Naive B cell (primary cell): ENCODE results near the gene PPP2R1B. TPM values are rescaled to one million over a fixed set of nuclear protein-coding genes. Genes with fewer than 3 reads are reported as not detected.

ENCODE experiments used
- ATAC-seq, 2 donors: fragments of 150-1000 bp; cut with Tn5 transposase; 2 replicates each; pipeline ENCODE4 v1.10.0; 2021; ENCODE audit warnings: low read depth in 2 of 2, mild to moderate bottlenecking in 2 of 2, moderate library complexity in 2 of 2
- DNase-seq: peaks from one replicate; pipeline ENCODE4 v3.0.0; 2022
- H3K27ac Mint-ChIP-seq, 6 donors: one replicate each; pipeline ENCODE4 v1.8.0; 2020 to 2022; ENCODE audit warnings: mild to moderate bottlenecking in 6 of 6, mixed read lengths in 6 of 6, moderate library complexity in 5 of 6, inconsistent platforms in 2 of 6
- H3K27me3 Mint-ChIP-seq, 3 donors: one replicate each; pipeline ENCODE4 v1.8.0; 2021 to 2022; ENCODE audit warnings: mixed read lengths in 3 of 3, mild to moderate bottlenecking in 1 of 3
- H3K36me3 Mint-ChIP-seq, 2 donors: one replicate each; pipeline ENCODE4 v1.8.0; 2020 to 2022; ENCODE audit warnings: mixed read lengths in 2 of 2, inconsistent platforms in 1 of 2, mild to moderate bottlenecking in 1 of 2
- H3K4me1 Mint-ChIP-seq, 3 donors: one replicate each; pipeline ENCODE4 v1.8.0; 2020 to 2022; ENCODE audit warnings: mixed read lengths in 3 of 3, inconsistent platforms in 1 of 3, mild to moderate bottlenecking in 1 of 3, moderate library complexity in 1 of 3
- H3K4me3 Mint-ChIP-seq, 8 donors: one replicate each; pipeline ENCODE4 v1.8.0; 2020 to 2022; ENCODE audit warnings: mild to moderate bottlenecking in 8 of 8, mixed read lengths in 8 of 8, moderate library complexity in 8 of 8, inconsistent platforms in 2 of 8
- H3K9me3 Mint-ChIP-seq, 7 donors: one replicate each; pipeline ENCODE4 v1.8.0; 2020 to 2022; ENCODE audit warnings: mixed read lengths in 7 of 7, mild to moderate bottlenecking in 5 of 7, inconsistent platforms in 2 of 7, moderate library complexity in 1 of 7
- polyA plus RNA-seq, 6 donors: library from polyadenylated mRNA; unstranded; fragments of 300-500 nt; fragmentation: Illumina TruSeq; gene quantifications; one replicate each; pipeline ENCODE4 v1.2.3, GENCODE V29; 2021; ENCODE audit warnings: low read depth in 6 of 6

Gene PPP2R1B
- polyA plus RNA-seq, 6 donors from 2014 or later: 14.8 to 23.0 (median 18.6) TPM

- Mint-ChIP-seq H3K9me3 (no peaks in the 10 kb centered on the region), H3K27me3 (no peaks in the 10 kb centered on the region), H3K4me3 (no peak overlapping the region), H3K36me3 (peaks cover under 1 to 11% of the 10 kb centered on the region in 2 donors), H3K27ac (peak overlapping the region in 4 of 6 donors; percentile 29 to 85 (median 64)), H3K4me1 (peaks cover 0 to 7% (median 5%) of the 10 kb centered on the region in 3 donors)
- no peak for ATAC-seq
- no peak for DNase-seq
These were observed 30.7 kb downstream of the PPP2R1B start for GRCh38 chr11:111735262-111736116.

GRCh38 chr11:111734954-111735261 lies 31.3 kb downstream of the PPP2R1B start:
- DNase-seq (no peak), ATAC-seq (no peak)
- Mint-ChIP-seq H3K27me3 (no peaks in the 10 kb centered on the region), H3K9me3 (no peaks in the 10 kb centered on the region), H3K4me1 (peaks cover 0 to 7% (median 5%) of the 10 kb centered on the region in 3 donors), H3K27ac (peak overlapping the region in 4 of 6 donors; percentile 20 to 85 (median 50)), H3K36me3 (peaks cover 0 to 10% of the 10 kb centered on the region in 2 donors), H3K4me3 (no peak overlapping the region)

- Mint-ChIP-seq H3K27me3 (no peaks in the 10 kb centered on the region), H3K9me3 (no peaks in the 10 kb centered on the region), H3K27ac (peak overlapping the region in 4 of 6 donors; percentile 2 to 85 (median 25)), H3K36me3 (peaks cover 0 to 10% of the 10 kb centered on the region in 2 donors), H3K4me1 (peaks cover 0 to 7% (median 5%) of the 10 kb centered on the region in 3 donors), H3K4me3 (no peak overlapping the region)
- ATAC-seq: no peak
- no peak for DNase-seq
These were observed 31.9 kb downstream of the PPP2R1B start for GRCh38 chr11:111734101-111734953.

GRCh38 chr11:111733611-111734088 lies 32.5 kb downstream of the PPP2R1B start:
- Mint-ChIP-seq H3K27ac (no peak overlapping the region), H3K9me3 (no peaks in the 10 kb centered on the region), H3K4me3 (no peak overlapping the region), H3K36me3 (peaks cover 0 to 10% of the 10 kb centered on the region in 2 donors), H3K4me1 (peaks cover 0 to 7% (median 5%) of the 10 kb centered on the region in 3 donors), H3K27me3 (no peaks in the 10 kb centered on the region)
- ATAC-seq (no peak), DNase-seq (no peak)

- no peak overlapping the region for H3K4me3 Mint-ChIP-seq
- ATAC-seq (no peak), DNase-seq (no peak)
- H3K27me3 Mint-ChIP-seq: no peaks in the 10 kb centered on the region
- peak overlapping the region in 1 of 6 donors; percentile 27 for H3K27ac Mint-ChIP-seq
- peaks cover 0 to 6% (median 5%) of the 10 kb centered on the region in 3 donors for H3K4me1 Mint-ChIP-seq
- no peaks in the 10 kb centered on the region for H3K9me3 Mint-ChIP-seq
- H3K36me3 Mint-ChIP-seq: peaks cover 0 to 9% of the 10 kb centered on the region in 2 donors
These were observed 33.2 kb downstream of the PPP2R1B start for GRCh38 chr11:111733016-111733415.

- no peaks in the 10 kb centered on the region for H3K9me3 Mint-ChIP-seq
- peaks cover 0 to 5% (median 3%) of the 10 kb centered on the region in 3 donors for H3K4me1 Mint-ChIP-seq
- DNase-seq: no peak
These were observed 34.4 kb downstream of the PPP2R1B start for GRCh38 chr11:111731821-111732220.

GRCh38 chr11:111730871-111731591 lies 35.2 kb downstream of the PPP2R1B start:
- DNase-seq (no peak), ATAC-seq (no peak)
- peaks cover 0 to 5% (median 3%) of the 10 kb centered on the region in 3 donors for H3K4me1 Mint-ChIP-seq
- H3K9me3 Mint-ChIP-seq: no peaks in the 10 kb centered on the region
- no peak overlapping the region for H3K27ac Mint-ChIP-seq
- no peak overlapping the region for H3K4me3 Mint-ChIP-seq
- peaks cover 0 to 4% of the 10 kb centered on the region in 2 donors for H3K36me3 Mint-ChIP-seq
- no peaks in the 10 kb centered on the region for H3K27me3 Mint-ChIP-seq

More at GRCh38 chr11:111731821-111732220, 34.4 kb downstream of the PPP2R1B start:
- Mint-ChIP-seq H3K27me3 (no peaks in the 10 kb centered on the region), H3K27ac (peak overlapping the region in 1 of 6 donors; percentile 30), H3K4me3 (peak overlapping the region in 1 of 8 donors; percentile 53), H3K36me3 (no peaks in the 10 kb centered on the region)
- no peak for ATAC-seq

GRCh38 chr11:111729831-111730311 lies 36.3 kb downstream of the PPP2R1B start:
- DNase-seq (no peak), ATAC-seq (no peak)
- no peak overlapping the region for H3K27ac Mint-ChIP-seq
- H3K36me3 Mint-ChIP-seq: peaks cover 0 to 4% of the 10 kb centered on the region in 2 donors
- H3K27me3 Mint-ChIP-seq: no peaks in the 10 kb centered on the region
- no peaks in the 10 kb centered on the region for H3K9me3 Mint-ChIP-seq
- H3K4me3 Mint-ChIP-seq: no peak overlapping the region
- peaks cover 0 to 2% (median 2%) of the 10 kb centered on the region in 3 donors for H3K4me1 Mint-ChIP-seq

- no peak for DNase-seq
- no peak for ATAC-seq
- peak overlapping the region in 1 of 6 donors; percentile 93 for H3K27ac Mint-ChIP-seq
- H3K4me3 Mint-ChIP-seq: no peak overlapping the region
- H3K4me1 Mint-ChIP-seq: no peaks in the 10 kb centered on the region
- no peaks in the 10 kb centered on the region for H3K9me3 Mint-ChIP-seq
- peaks cover 0 to 4% of the 10 kb centered on the region in 2 donors for H3K36me3 Mint-ChIP-seq
- H3K27me3 Mint-ChIP-seq: no peaks in the 10 kb centered on the region
These were observed 36.9 kb downstream of the PPP2R1B start for GRCh38 chr11:111729071-111729830.

GRCh38 chr11:111727431-111727830 lies 38.8 kb downstream of the PPP2R1B start:
- H3K4me3 Mint-ChIP-seq: no peak overlapping the region

GRCh38 chr11:111726301-111726713 lies 39.9 kb downstream of the PPP2R1B start:
- H3K4me3 Mint-ChIP-seq: no peak overlapping the region
- no peak for DNase-seq
- H3K27ac Mint-ChIP-seq: peak overlapping the region in 1 of 6 donors; percentile 84
- no peaks in the 10 kb centered on the region for H3K4me1 Mint-ChIP-seq
- ATAC-seq: no peak
- H3K9me3 Mint-ChIP-seq: no peaks in the 10 kb centered on the region
- peaks cover 0 to 11% of the 10 kb centered on the region in 2 donors for H3K36me3 Mint-ChIP-seq
- no peaks in the 10 kb centered on the region for H3K27me3 Mint-ChIP-seq

More at GRCh38 chr11:111727431-111727830, 38.8 kb downstream of the PPP2R1B start:
- H3K36me3 Mint-ChIP-seq: peaks cover 0 to 11% of the 10 kb centered on the region in 2 donors
- no peak for DNase-seq
- no peaks in the 10 kb centered on the region for H3K27me3 Mint-ChIP-seq
- no peaks in the 10 kb centered on the region for H3K4me1 Mint-ChIP-seq
- no peaks in the 10 kb centered on the region for H3K9me3 Mint-ChIP-seq
- ATAC-seq: no peak
- H3K27ac Mint-ChIP-seq: peak overlapping the region in 2 of 6 donors; percentile 36 to 79

GRCh38 chr11:111725621-111726020 lies 40.6 kb downstream of the PPP2R1B start:
- ATAC-seq: no peak
- Mint-ChIP-seq H3K27me3 (no peaks in the 10 kb centered on the region), H3K27ac (no peak overlapping the region), H3K36me3 (peaks cover 0 to 11% of the 10 kb centered on the region in 2 donors), H3K4me3 (no peak overlapping the region), H3K9me3 (no peaks in the 10 kb centered on the region), H3K4me1 (no peaks in the 10 kb centered on the region)
- DNase-seq: no peak
